ENCODE data around the gene LRRTM4.

The LRRTM4 gene

GRCh38 chr2:77521931-77522470 is at the start of gene LRRTM4:
Gene LRRTM4, minus strand, starts transcription at chr2:77522376.
- DNase-seq: no peak

GRCh38 chr2:77571545-77571944 is 49.4 kb upstream of the LRRTM4 start:
- DNase-seq: no peak

- DNase-seq: no peak
Measured at GRCh38 chr2:77567723-77568122, 45.5 kb upstream of the LRRTM4 start.

- DNase-seq: no peak
Measured at GRCh38 chr2:77566582-77566981, 44.4 kb upstream of the LRRTM4 start.

GRCh38 chr2:77566131-77566530 is 44.0 kb upstream of the LRRTM4 start:
- no peak for DNase-seq

GRCh38 chr2:77552956-77553355 is 30.8 kb upstream of the LRRTM4 start:
- no peak for DNase-seq

- no peak for DNase-seq
Measured at GRCh38 chr2:77538031-77538430, 15.9 kb upstream of the LRRTM4 start.

GRCh38 chr2:77522888-77523287 is 712 bp upstream of the LRRTM4 start:
- no peak for DNase-seq

GRCh38 chr2:77521548-77521891 is 656 bp downstream of the LRRTM4 start:
- no peak for DNase-seq

- DNase-seq: no peak
Measured at GRCh38 chr2:77520641-77521547, 1.3 kb downstream of the LRRTM4 start.

- DNase-seq: no peak
Measured at GRCh38 chr2:77519888-77520506, 2.2 kb downstream of the LRRTM4 start.

GRCh38 chr2:77519164-77519887 is 2.9 kb downstream of the LRRTM4 start:
- no peak for DNase-seq

GRCh38 chr2:77518311-77518710 is 3.9 kb downstream of the LRRTM4 start:
- DNase-seq: no peak

GRCh38 chr2:77513191-77513590 is 9.0 kb downstream of the LRRTM4 start:
- DNase-seq: no peak

- no peak for DNase-seq
Measured at GRCh38 chr2:77512507-77512906, 9.7 kb downstream of the LRRTM4 start.

- DNase-seq: no peak
Measured at GRCh38 chr2:77508511-77508910, 13.7 kb downstream of the LRRTM4 start.

- DNase-seq: no peak
Measured at GRCh38 chr2:77507657-77508056, 14.5 kb downstream of the LRRTM4 start.

- DNase-seq: no peak
Measured at GRCh38 chr2:77488141-77488540, 34.0 kb downstream of the LRRTM4 start.

- no peak for DNase-seq
Measured at GRCh38 chr2:77487074-77487803, 34.9 kb downstream of the LRRTM4 start.

GRCh38 chr2:77484026-77484425 is 38.1 kb downstream of the LRRTM4 start:
- no peak for DNase-seq

GRCh38 chr2:77479895-77480294 is 42.3 kb downstream of the LRRTM4 start:
- DNase-seq: no peak

GRCh38 chr2:77479395-77479794 is 42.8 kb downstream of the LRRTM4 start:
- no peak for DNase-seq

GRCh38 chr2:77470096-77470495 is 52.1 kb downstream of the LRRTM4 start:
- no peak for DNase-seq
